HFF-Myc (cell line): Measurements from ENCODE around the gene CHKA.

Experiments used
- DNase-seq: peaks from one replicate; pipeline ENCODE4 v3.0.0-alpha.2; 2011; ENCODE audit warnings: low read depth; ENCODE audit errors: extremely low read depth
- H3K4me3 ChIP-seq: replicated peaks from 2 replicates; pipeline ENCODE4 v1.5.1; 2011; ENCODE audit warnings: low read depth, mild to moderate bottlenecking, control low read depth, low read length
- CTCF ChIP-seq: IDR thresholded peaks from 2 replicates; pipeline ENCODE4 v1.5.1; 2012; ENCODE audit warnings: mild to moderate bottlenecking, low read depth, low read length, control low read depth; ENCODE audit errors: missing control alignments

Gene CHKA

GRCh38 chr11:68121067-68121899 lies at the start of gene CHKA:
CHKA (minus strand) TSS chr11:68121388; CDS start chr11:68121177, 211 bp downstream.
- TF ChIP-seq CTCF, result no peak
- peak; percentile 38 for DNase-seq
- H3K4me3 ChIP-seq, result peak within 1 kb of the TSS; percentile 66

GRCh38 chr11:68169442-68169841 lies 48.3 kb upstream of the CHKA start:
- no peak for DNase-seq
- TF ChIP-seq CTCF, result no peak
- no peak overlapping the region for H3K4me3 ChIP-seq

GRCh38 chr11:68168694-68169093 lies 47.5 kb upstream of the CHKA start:
- no peak for TF ChIP-seq CTCF
- no peak overlapping the region for H3K4me3 ChIP-seq
- no peak for DNase-seq

GRCh38 chr11:68167474-68167873 lies 46.3 kb upstream of the CHKA start:
- no peak overlapping the region for H3K4me3 ChIP-seq
- no peak for DNase-seq
- TF ChIP-seq CTCF, result no peak

GRCh38 chr11:68166969-68167368 lies 45.8 kb upstream of the CHKA start:
- DNase-seq, result no peak
- no peak overlapping the region for H3K4me3 ChIP-seq
- TF ChIP-seq CTCF, result no peak

GRCh38 chr11:68165601-68166000 lies 44.4 kb upstream of the CHKA start:
- no peak for DNase-seq
- no peak overlapping the region for H3K4me3 ChIP-seq
- no peak for TF ChIP-seq CTCF
